ENCODE measurements around the gene GAS2.

GRCh38 chr11:22808571-22809197 lies 142.3 kb downstream of the GAS2 start:
- no peak for TF ChIP-seq EZH2phosphoT487 (IDR thresholded peaks at IDR 0.05; ENCODE audit: borderline replicate concordance, low read depth, low read length)
- no peak for TF ChIP-seq CTCF (conservative IDR thresholded peaks at IDR 0.05; ENCODE audit: low read length)

Data from OCI-LY7 (cell line).